GM03348 (cell line): ENCODE measurements around the gene NUDT5.
A peak's percentile ranks its signal among the peaks of the same experiment; 100 is the strongest.

Experiments
- DNase-seq: peaks from one replicate; pipeline ENCODE4 v3.0.0; 2012; ENCODE audit warnings: low spot score

NUDT5 gene

DNA sequence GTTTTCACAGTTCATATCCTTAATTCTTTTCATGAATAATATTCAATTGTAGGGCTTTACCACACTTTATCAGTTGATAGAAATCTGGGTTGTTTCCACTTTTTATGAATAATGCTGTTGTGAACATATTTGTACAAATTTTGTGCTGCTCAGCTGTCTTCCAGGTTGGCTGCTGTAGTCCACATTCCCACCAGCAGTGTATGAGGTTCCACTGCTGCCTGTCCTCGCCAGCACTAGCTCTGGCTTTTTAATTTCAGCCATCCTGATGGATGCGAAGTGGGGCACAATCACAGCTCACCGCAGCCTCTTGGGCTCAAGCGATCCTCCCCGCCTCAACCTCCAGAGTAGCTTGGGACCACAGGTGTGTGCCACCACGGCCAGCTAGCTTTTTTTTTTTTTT lies 32.8 kb downstream of the NUDT5 start:
- no peak for DNase-seq

DNA sequence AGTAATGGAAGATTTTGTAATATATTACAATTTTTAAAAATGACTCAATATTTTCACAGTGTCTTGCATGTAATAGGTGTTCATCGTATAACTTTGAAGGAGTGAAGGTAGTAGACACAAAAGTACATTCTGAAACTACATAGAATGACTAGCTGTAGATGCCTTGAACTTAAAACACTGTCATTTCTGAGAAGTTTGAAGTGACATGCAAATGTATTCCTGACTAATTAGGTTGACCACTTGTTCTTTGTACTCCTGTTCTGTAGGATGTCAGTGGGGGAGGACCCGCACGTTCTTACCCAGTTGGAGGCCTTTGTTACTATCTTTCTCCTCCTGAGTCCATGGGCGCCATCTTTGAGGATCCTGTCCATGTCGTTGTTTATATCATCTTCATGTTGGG lies 35.0 kb downstream of the NUDT5 start:
- no peak for DNase-seq

DNA sequence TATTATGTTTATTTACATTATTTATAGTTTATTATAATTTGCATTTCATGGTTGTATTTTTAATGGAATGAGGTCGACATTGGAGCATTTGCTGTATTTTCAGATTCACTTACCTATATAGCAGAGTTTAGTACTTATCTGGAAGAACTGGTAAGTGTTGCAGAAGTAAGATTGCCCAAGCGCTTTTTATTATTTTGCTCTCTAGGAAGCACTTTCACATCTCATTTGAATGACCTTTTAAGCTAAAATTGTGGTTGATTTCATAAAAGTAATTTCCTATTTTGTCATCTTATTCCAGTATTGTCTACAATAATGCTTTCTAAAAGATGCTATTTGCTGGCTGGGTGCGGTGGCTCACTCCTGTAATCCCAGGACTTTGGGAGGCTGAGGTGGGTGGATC lies 37.6 kb downstream of the NUDT5 start:
- no peak for DNase-seq

DNA sequence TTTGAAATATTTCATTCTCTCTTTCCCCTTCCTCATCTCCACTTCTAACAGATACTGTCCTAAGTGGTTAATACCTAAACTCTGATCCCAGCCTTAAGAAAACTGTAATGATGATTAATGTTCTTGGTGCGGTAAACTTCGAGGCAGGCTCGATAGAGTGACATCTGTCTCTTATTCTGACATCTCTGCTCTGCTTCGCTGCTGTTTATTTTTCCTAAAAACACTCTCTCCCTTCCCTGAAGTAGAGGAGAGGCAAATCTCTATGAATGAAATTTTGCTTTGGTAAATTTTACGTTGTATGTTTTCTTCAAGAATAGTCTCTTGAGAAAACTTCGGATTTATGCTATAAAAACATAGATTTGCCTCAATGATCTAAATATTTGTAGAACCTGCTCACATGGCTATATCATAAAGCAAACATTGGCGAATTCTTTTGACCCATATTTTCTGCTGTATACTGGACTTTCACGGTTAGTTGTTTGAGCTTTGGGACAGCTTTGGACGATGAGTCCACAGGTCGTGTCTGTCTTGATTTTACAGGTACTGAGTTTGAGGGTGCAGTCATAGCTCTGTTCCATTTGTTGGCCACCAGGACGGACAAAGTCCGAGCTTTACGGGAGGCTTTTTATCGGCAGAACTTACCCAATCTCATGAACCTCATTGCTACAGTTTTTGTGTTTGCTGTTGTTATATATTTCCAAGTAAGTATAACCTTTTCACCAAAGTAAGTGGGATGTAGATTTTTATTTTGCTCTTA lies 39.1 kb downstream of the NUDT5 start:
- no peak for DNase-seq

DNA sequence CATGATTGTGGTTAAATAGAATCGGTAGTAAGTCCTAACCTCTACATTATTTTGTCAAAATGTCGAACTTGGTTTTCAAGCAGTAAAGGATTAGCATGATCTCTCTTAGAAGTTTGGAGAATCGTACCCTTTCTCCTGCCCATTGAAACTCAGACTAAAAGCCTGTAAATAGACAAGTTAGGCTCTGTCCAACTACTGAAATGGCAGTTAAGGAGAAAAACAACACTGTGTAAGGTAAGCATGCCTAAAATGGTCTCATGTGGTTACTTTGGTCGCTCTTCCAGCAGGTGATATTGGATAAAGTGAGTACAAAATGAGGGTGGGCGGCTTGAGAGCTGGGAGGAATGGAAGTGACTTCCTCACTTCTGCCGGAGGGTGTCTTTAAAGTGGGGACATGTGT lies 41.2 kb downstream of the NUDT5 start:
- no peak for DNase-seq

GRCh38 chr10:12150163-12150562 lies 45.5 kb downstream of the NUDT5 start:
- no peak for DNase-seq

DNA sequence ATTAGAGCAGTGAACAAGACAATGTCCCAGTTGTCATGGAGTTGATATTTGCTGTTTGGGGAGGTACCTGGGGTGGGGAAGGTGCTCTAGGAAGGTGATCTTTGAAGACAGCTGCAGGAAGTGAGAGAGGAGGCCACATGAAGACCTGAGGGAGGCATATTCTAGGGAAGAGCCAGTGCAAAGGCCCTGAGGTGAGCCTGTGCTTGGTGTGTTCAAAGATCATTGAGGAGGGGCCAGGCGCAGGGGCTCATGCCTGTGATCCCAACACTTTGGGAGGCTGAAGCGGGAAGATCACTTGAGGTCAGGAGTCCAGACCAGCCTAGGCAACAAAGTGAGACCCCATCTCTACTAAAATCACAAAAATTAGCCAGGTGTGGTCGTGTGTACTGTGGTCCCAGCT lies 51.2 kb downstream of the NUDT5 start:
- no peak for DNase-seq

GRCh38 chr10:12140038-12140437 lies 55.7 kb downstream of the NUDT5 start:
- DNase-seq = no peak

- DNase-seq = no peak
Measured at GRCh38 chr10:12135631-12136030, 60.1 kb downstream of the NUDT5 start.

- peak; percentile 76 for DNase-seq
Measured at GRCh38 chr10:12130237-12130872, 65.3 kb downstream of the NUDT5 start.

- peak; percentile 100 for DNase-seq
Measured at GRCh38 chr10:12129222-12130111, 66.2 kb downstream of the NUDT5 start, which contains the start of gene SEC61A2. Gene SEC61A2 (plus strand): TSS chr10:12129677. CDS start chr10:12129788, 111 bp downstream.

- no peak for DNase-seq
Measured at GRCh38 chr10:12121673-12122072, 74.0 kb downstream of the NUDT5 start.
